CD8-positive, alpha-beta memory T cell (primary cell): ENCODE results near the gene SMCO4. TPM values are rescaled to one million over a fixed set of nuclear protein-coding genes. Genes with fewer than 3 reads are reported as not detected.
A peak's percentile ranks its signal among the peaks of the same experiment; 100 is the strongest.

Experiments used
- CTCF ChIA-PET: fragments of 350-600 bp; sonication (Branson Sonifier 250); formaldehyde crosslinking; loops from one replicate; lab custom pipeline; 2021; ENCODE audit warnings: antibody characterized with exemption; lab: Charles Lee
- POLR2A ChIA-PET: fragments of 350-600 bp; sonication (Branson Sonifier 250); formaldehyde crosslinking; loops from one replicate; lab custom pipeline; 2021; ENCODE audit warnings: antibody characterized with exemption; lab: Charles Lee
- DNase-seq, 5 donors: peaks; one replicate each; pipeline versions ENCODE4 v3.0.0 to v3.0.0-alpha.2; 2020 to 2022; ENCODE audit warnings: mixed read lengths in 1 of 5
- H3K27ac ChIP-seq: one replicate; pipeline ENCODE4 v1.7.0; 2013; ENCODE audit warnings: low read depth, mild to moderate bottlenecking, low read length, moderate library complexity
- H3K27me3 ChIP-seq: 2 replicates; pipeline ENCODE4 v1.7.0; 2013; ENCODE audit warnings: low read length, mild to moderate bottlenecking; ENCODE audit not compliant: insufficient read depth, poor library complexity, severe bottlenecking
- H3K36me3 ChIP-seq: 2 replicates; pipeline ENCODE4 v1.7.0; 2013; ENCODE audit warnings: mild to moderate bottlenecking, low read length, moderate library complexity; ENCODE audit not compliant: insufficient read depth
- H3K4me1 ChIP-seq: 2 replicates; pipeline ENCODE4 v1.7.0; 2013; ENCODE audit warnings: mild to moderate bottlenecking, low read length, moderate library complexity; ENCODE audit not compliant: insufficient read depth
- H3K4me3 ChIP-seq: 2 replicates; pipeline ENCODE4 v1.7.0; 2013; ENCODE audit warnings: mild to moderate bottlenecking, low read length
- H3K9me3 ChIP-seq: 2 replicates; pipeline ENCODE4 v1.7.0; 2013; ENCODE audit warnings: mild to moderate bottlenecking, low read length
- H3K27ac Mint-ChIP-seq, 8 donors: one replicate each; pipeline ENCODE4 v1.8.0; 2020 to 2021; ENCODE audit warnings: mixed read lengths in 8 of 8, mild to moderate bottlenecking in 6 of 8, inconsistent platforms in 3 of 8, moderate library complexity in 3 of 8
- H3K27me3 Mint-ChIP-seq, 2 donors: one replicate each; pipeline ENCODE4 v1.8.0; 2020 to 2021; ENCODE audit warnings: mixed read lengths in 2 of 2, mild to moderate bottlenecking in 1 of 2, moderate library complexity in 1 of 2
- H3K36me3 Mint-ChIP-seq, 3 donors: one replicate each; pipeline ENCODE4 v1.8.0; 2020 to 2021; ENCODE audit warnings: mixed read lengths in 3 of 3, inconsistent platforms in 1 of 3, mild to moderate bottlenecking in 1 of 3
- H3K4me1 Mint-ChIP-seq, 3 donors: one replicate each; pipeline ENCODE4 v1.8.0; 2020 to 2021; ENCODE audit warnings: mixed read lengths in 3 of 3, inconsistent platforms in 1 of 3, mild to moderate bottlenecking in 1 of 3
- H3K4me3 Mint-ChIP-seq, 7 donors: one replicate each; pipeline ENCODE4 v1.8.0; 2020 to 2021; ENCODE audit warnings: mixed read lengths in 7 of 7, mild to moderate bottlenecking in 6 of 7, moderate library complexity in 4 of 7, inconsistent platforms in 2 of 7
- H3K9me3 Mint-ChIP-seq, 5 donors: one replicate each; pipeline ENCODE4 v1.8.0; 2020 to 2022; ENCODE audit warnings: mixed read lengths in 5 of 5, mild to moderate bottlenecking in 3 of 5, moderate library complexity in 2 of 5, inconsistent platforms in 1 of 5
- polyA plus RNA-seq: library from polyadenylated mRNA; unstranded; fragments of 300-500 nt; fragmentation: Illumina TruSeq; gene quantifications from one replicate; pipeline ENCODE4 v1.2.3, GENCODE V29; 2021
- total RNA-seq, 2 experiments: library from RNA; stranded (reverse); gene quantifications; one replicate each; pipeline ENCODE4 v1.2.3, GENCODE V29; 2021

SMCO4 gene
- total and polyA plus RNA-seq, 3 experiments from 2014 or later, result 8.2 to 10.8 (median 9.0) TPM

DNA sequence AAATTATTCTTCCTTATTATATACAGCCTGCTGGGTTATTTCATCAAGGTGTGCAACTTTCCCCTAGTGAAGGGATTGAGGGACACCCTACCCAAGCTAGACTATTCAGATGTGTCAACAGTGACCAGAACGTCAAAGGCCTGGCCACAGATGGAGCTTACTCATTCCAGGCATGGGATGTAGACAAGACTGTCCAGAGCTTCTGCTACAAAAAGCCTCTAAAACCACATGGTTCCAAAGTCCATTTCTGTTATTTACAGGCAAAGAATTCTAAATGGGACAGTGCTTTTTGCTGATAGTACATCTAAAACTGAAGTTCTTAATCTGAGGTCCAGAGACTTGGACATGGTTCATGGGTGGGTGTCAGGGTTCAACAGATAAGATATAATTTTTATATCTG is 9.7 kb upstream of the SMCO4 start:
- CTCF ChIA-PET, result no interaction called here
- POLR2A ChIA-PET, result no interaction called here
- Mint-ChIP-seq H3K27ac (no peak overlapping the region), H3K4me1 (no peaks in the 10 kb centered on the region), H3K9me3 (no peaks in the 10 kb centered on the region), H3K36me3 (peaks cover 0 to 1% (median 0%) of the 10 kb centered on the region in 3 donors), H3K27me3 (peaks cover 14 to 41% of the 10 kb centered on the region in 2 donors), H3K4me3 (no peak overlapping the region)
- no peaks in the 10 kb centered on the region for H3K9me3 ChIP-seq
- H3K27ac ChIP-seq, result no peak overlapping the region
- H3K4me1 ChIP-seq, result no peaks in the 10 kb centered on the region
- no peak overlapping the region for H3K4me3 ChIP-seq
- DNase-seq, result no peak
- H3K36me3 ChIP-seq, result no peaks in the 10 kb centered on the region
- H3K27me3 ChIP-seq, result no peaks in the 10 kb centered on the region

DNA sequence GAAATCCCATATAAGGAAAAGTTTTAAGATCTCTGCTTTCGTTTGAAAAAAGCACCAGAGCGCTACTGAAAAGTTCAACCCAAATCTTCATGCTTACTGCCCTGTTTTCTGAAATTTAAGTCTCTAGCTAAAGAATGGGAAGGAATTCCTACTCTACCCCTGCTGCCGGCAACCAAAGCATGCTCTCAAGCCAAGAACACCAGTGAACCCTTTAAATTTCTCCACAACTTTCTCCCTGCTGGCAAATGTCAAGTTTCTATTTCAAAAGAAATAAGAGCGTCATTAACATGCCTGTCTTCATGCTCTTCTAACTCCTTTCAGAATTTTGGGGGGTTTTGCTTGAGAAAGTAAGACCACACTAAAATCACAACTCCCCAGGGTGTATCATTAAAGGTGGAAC is 6.8 kb upstream of the SMCO4 start:
- Histone ChIP-seq H3K36me3 (no peaks in the 10 kb centered on the region), H3K27ac (no peak overlapping the region), H3K4me1 (no peaks in the 10 kb centered on the region), H3K4me3 (no peak overlapping the region), H3K27me3 (no peaks in the 10 kb centered on the region), H3K9me3 (no peaks in the 10 kb centered on the region)
- no peaks in the 10 kb centered on the region for H3K4me1 Mint-ChIP-seq
- ChIA-PET POLR2A (no interaction called here), CTCF (interaction anchor here (1.0 kb wide), 1 partner anchor 10 kb away, joined by 3 read pairs; no protein-coding TSS in a partner anchor)
- DNase-seq, result no peak
- peak overlapping the region in 1 of 8 donors; percentile 47 for H3K27ac Mint-ChIP-seq
- peaks cover 0 to 1% (median 0%) of the 10 kb centered on the region in 3 donors for H3K36me3 Mint-ChIP-seq
- no peaks in the 10 kb centered on the region for H3K9me3 Mint-ChIP-seq
- H3K27me3 Mint-ChIP-seq, result peaks cover 10 to 43% of the 10 kb centered on the region in 2 donors
- H3K4me3 Mint-ChIP-seq, result peak overlapping the region in 1 of 7 donors; percentile 3

DNA sequence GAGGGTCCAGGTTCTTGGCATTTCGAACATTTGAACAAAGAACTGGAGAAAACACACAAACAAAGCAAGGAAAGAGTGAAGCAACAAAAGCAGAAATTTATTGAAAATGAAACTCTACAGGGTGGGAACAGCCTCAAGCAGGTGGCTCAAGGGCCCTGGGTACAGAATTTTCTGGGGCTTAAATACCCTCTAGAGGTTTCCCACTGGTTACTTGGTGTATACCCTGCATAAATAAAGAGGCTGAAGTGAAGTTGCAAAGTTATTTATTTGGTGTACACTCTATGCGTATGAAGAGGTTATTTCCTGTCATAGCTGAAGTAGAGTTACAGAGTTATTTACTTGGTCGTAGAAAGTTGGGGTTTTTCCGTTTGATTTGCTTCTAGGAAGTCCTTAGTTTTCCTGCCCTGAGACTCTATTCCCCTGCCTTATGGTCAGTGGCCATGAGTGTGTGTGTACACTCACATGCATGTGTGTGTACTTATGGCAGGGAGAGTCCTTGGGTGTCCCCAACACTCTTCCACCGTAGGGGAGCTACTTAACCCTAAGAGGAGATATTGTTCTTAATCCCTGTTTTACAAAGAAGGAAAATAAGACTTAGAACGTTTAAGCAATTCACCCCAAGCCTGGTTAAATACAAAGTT is 5.6 kb upstream of the SMCO4 start:
- no peaks in the 10 kb centered on the region for H3K9me3 Mint-ChIP-seq
- H3K4me3 Mint-ChIP-seq, result no peak overlapping the region
- ChIA-PET POLR2A (no interaction called here), CTCF (no interaction called here)
- no peaks in the 10 kb centered on the region for H3K9me3 ChIP-seq
- H3K27ac ChIP-seq, result no peak overlapping the region
- no peaks in the 10 kb centered on the region for H3K4me1 ChIP-seq
- peaks cover 0 to 1% (median 0%) of the 10 kb centered on the region in 3 donors for H3K36me3 Mint-ChIP-seq
- H3K4me3 ChIP-seq, result no peak overlapping the region
- no peak for DNase-seq
- H3K4me1 Mint-ChIP-seq, result peaks cover 1 to 8% (median 3%) of the 10 kb centered on the region in 3 donors
- peaks cover 7 to 50% of the 10 kb centered on the region in 2 donors for H3K27me3 Mint-ChIP-seq
- H3K27ac Mint-ChIP-seq, result no peak overlapping the region
- H3K36me3 ChIP-seq, result no peaks in the 10 kb centered on the region
- H3K27me3 ChIP-seq, result no peaks in the 10 kb centered on the region

DNA sequence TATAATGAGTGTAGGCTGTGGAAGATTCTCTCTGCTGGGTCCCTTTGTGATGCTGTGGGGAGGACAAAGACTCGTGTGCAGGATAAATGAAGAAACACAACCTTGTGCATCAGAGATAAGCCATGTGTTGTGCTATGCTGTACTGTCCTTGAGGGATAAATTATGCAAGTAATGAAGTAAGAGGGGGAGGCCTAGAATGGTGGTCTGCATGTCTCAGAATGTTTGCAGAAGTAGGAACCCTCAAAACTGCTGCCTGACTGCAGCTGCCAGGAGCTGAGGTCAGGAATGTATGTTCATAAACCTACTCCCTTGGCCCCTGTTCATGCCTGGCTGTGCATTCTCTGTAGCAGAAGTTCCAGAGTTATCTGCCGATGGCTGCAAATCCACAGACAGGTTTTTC is 4.6 kb upstream of the SMCO4 start:
- no peak for DNase-seq
- CTCF ChIA-PET, result interaction anchor here (1.1 kb wide), 1 partner anchor 7 kb away, joined by 3 read pairs; no protein-coding TSS in a partner anchor
- H3K4me3 Mint-ChIP-seq, result no peak overlapping the region

DNA sequence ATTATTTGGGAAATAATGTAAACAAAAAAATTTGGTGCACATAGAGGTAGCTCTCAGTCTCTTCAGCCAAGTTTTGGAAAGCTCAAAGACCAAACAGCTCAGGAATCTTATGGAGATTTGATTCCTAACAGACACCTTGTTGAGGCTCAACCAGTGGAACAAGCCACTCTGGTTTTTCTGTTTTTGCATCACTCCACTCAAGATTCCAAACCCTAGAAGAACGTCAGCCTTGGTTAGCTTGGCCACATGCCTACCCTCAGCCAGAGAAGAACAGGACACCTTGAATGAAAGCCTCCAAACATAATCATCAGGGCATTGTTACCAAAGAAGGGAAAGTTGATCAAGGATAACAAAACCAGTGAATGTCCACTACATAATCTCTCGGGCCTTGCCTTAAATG is 3.8 kb upstream of the SMCO4 start:
- Mint-ChIP-seq H3K4me3 (peak overlapping the region in 1 of 7 donors; percentile 18), H3K4me1 (peaks cover 11 to 18% (median 13%) of the 10 kb centered on the region in 3 donors), H3K27ac (no peak overlapping the region), H3K27me3 (peaks cover 12 to 54% of the 10 kb centered on the region in 2 donors), H3K9me3 (no peaks in the 10 kb centered on the region), H3K36me3 (peaks cover 0 to 1% (median 0%) of the 10 kb centered on the region in 3 donors)
- Histone ChIP-seq H3K27me3 (no peaks in the 10 kb centered on the region), H3K4me3 (no peak overlapping the region), H3K4me1 (no peaks in the 10 kb centered on the region), H3K36me3 (no peaks in the 10 kb centered on the region), H3K27ac (no peak overlapping the region), H3K9me3 (no peaks in the 10 kb centered on the region)
- no peak for DNase-seq
- CTCF ChIA-PET, result interaction anchor here (1.1 kb wide), 1 partner anchor 8 kb away, joined by 3 read pairs; no protein-coding TSS in a partner anchor
- POLR2A ChIA-PET, result no interaction called here

More for the DNA sequence above, 4.6 kb upstream of the SMCO4 start:
- no peaks in the 10 kb centered on the region for H3K9me3 ChIP-seq
- H3K4me1 ChIP-seq, result no peaks in the 10 kb centered on the region
- no peaks in the 10 kb centered on the region for H3K9me3 Mint-ChIP-seq
- no peaks in the 10 kb centered on the region for H3K27me3 ChIP-seq
- H3K27ac ChIP-seq, result no peak overlapping the region
- POLR2A ChIA-PET, result no interaction called here
- no peak overlapping the region for H3K4me3 ChIP-seq
- peaks cover 7 to 13% (median 7%) of the 10 kb centered on the region in 3 donors for H3K4me1 Mint-ChIP-seq
- H3K27me3 Mint-ChIP-seq, result peaks cover 10 to 49% of the 10 kb centered on the region in 2 donors
- H3K27ac Mint-ChIP-seq, result no peak overlapping the region
- H3K36me3 ChIP-seq, result no peaks in the 10 kb centered on the region
- peaks cover 0 to 1% (median 0%) of the 10 kb centered on the region in 3 donors for H3K36me3 Mint-ChIP-seq

DNA sequence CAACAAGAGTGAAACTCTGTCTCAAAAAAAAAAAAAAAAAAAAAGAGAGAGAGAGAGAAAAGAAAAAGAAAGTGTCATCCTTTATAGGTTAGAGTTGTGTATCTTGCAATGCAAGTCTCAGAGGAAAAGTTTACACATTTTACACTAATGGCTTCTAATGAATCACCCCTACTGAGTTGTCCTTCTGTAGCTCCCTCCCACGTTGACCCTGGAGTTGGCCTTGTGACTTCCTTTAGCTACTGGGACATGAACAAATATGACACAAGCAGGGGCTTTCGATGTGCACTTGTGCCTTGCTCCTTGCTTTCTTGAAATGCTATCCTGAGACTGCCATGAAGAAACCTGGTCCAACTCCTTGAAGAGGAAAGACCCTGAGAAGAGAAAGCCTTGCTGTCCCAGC is 2.4 kb upstream of the SMCO4 start:
- no peaks in the 10 kb centered on the region for H3K36me3 Mint-ChIP-seq
- Histone ChIP-seq H3K27me3 (no peaks in the 10 kb centered on the region), H3K27ac (no peak overlapping the region), H3K36me3 (no peaks in the 10 kb centered on the region), H3K9me3 (no peaks in the 10 kb centered on the region), H3K4me3 (no peak overlapping the region), H3K4me1 (no peaks in the 10 kb centered on the region)
- peak overlapping the region in 1 of 7 donors; percentile 7 for H3K4me3 Mint-ChIP-seq
- CTCF ChIA-PET, result interaction anchor here (0.8 to 1.4 kb wide), 2 partner anchors 9 to 17 kb away, joined by 3 read pairs; no protein-coding TSS in a partner anchor
- no peaks in the 10 kb centered on the region for H3K9me3 Mint-ChIP-seq
- H3K27me3 Mint-ChIP-seq, result peaks cover 9 to 52% of the 10 kb centered on the region in 2 donors
- DNase-seq, result no peak
- H3K27ac Mint-ChIP-seq, result no peak overlapping the region
- H3K4me1 Mint-ChIP-seq, result peaks cover 15 to 22% (median 20%) of the 10 kb centered on the region in 3 donors
- POLR2A ChIA-PET, result no interaction called here

DNA sequence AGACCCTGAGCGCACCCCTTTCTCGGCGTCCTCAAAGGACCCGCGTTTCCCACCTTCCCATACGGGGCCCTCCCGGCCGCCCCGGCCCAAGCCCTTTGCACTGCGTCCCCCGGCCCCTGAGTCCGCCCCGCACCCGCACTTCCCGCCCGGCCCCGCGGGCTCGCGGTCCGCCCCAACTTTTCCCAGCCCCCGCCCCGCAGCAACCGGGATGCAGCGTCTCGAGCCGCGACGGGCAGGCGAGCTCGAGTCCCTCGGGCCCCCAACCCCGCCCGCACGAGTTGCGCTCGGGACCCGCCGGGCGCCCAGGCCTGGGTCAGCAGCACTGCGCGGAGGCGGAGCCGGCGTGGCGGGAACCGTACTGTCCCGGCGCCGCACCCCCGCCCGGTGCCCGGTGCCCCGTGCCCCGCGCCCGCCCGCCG is 371 bp downstream of the SMCO4 start:
- H3K27ac Mint-ChIP-seq, result peak overlapping the region in 1 of 8 donors; percentile 71
- H3K4me3 Mint-ChIP-seq, result peak overlapping the region; percentile 82 to 93 (median 85)
- ChIA-PET POLR2A (no interaction called here), CTCF (no interaction called here)
- H3K36me3 Mint-ChIP-seq, result no peaks in the 10 kb centered on the region
- Histone ChIP-seq H3K9me3 (no peaks in the 10 kb centered on the region), H3K27me3 (no peaks in the 10 kb centered on the region), H3K27ac (no peak overlapping the region), H3K4me3 (peak overlapping the region; percentile 44), H3K36me3 (no peaks in the 10 kb centered on the region), H3K4me1 (no peaks in the 10 kb centered on the region)
- no peaks in the 10 kb centered on the region for H3K9me3 Mint-ChIP-seq
- peaks cover 9 to 47% of the 10 kb centered on the region in 2 donors for H3K27me3 Mint-ChIP-seq
- H3K4me1 Mint-ChIP-seq, result peaks cover 15 to 22% (median 20%) of the 10 kb centered on the region in 3 donors
- no peak for DNase-seq
